ENCODE results near the gene KCTD11. TPM values are rescaled to one million over a fixed set of nuclear protein-coding genes. Genes with fewer than 3 reads are reported as not detected.
A peak's percentile ranks its signal among the peaks of the same experiment; 100 is the strongest.

The KCTD11 gene
- total and polyA plus RNA-seq, 2 of the 13 experiments (the other 11 are each of a cell fraction or from before 2014, with no cell fraction given), result 1.6 to 2.6 TPM

GRCh38 chr17:7314719-7315569 lies 37.0 kb upstream of the KCTD11 start, which contains the start of gene GPS2 (continued):
- TF ChIP-seq MBD4 (IDR thresholded peaks at IDR 0.05; ENCODE audit: borderline replicate concordance, low read length) (no peak), ZNF792 (CRISPR knock-in tag; IDR thresholded peaks at IDR 0.05) (peak; percentile 61; the same call in 1 of the 2 replicates), ZNF30 (CRISPR knock-in tag; IDR thresholded peaks at IDR 0.05) (no peak), KDM2A (CRISPR knock-in tag; IDR thresholded peaks at IDR 0.05; ENCODE audit: borderline replicate concordance, low read depth) (peak; percentile 100), KMT2A (CRISPR knock-in tag; IDR thresholded peaks at IDR 0.05) (peak; percentile 96), ZKSCAN8 (CRISPR knock-in tag; IDR thresholded peaks at IDR 0.05; ENCODE audit: borderline replicate concordance) (0 out of 2 replicates have a peak, but pooled peaks have one; percentile 53), KLF12 (CRISPR knock-in tag; IDR thresholded peaks at IDR 0.05; ENCODE audit: borderline replicate concordance) (0 out of 2 replicates have a peak, but pooled peaks have one; percentile 55), ZFP36L2 (CRISPR knock-in tag; IDR thresholded peaks at IDR 0.05) (no peak), MAF1 (CRISPR knock-in tag; IDR thresholded peaks at IDR 0.05; ENCODE audit: borderline replicate concordance) (peak; percentile 82; the same call in 1 of the 2 replicates), REL (CRISPR knock-in tag; conservative IDR thresholded peaks at IDR 0.05) (peak; percentile 69; the same call in 1 of the 2 replicates), MAFF (IDR thresholded peaks at IDR 0.05; ENCODE audit: low read depth, low read length) (no peak), JARID2 (CRISPR knock-in tag; IDR thresholded peaks at IDR 0.05; ENCODE audit: insufficient replicate concordance) (no peak), NFE2L1 (CRISPR knock-in tag; IDR thresholded peaks at IDR 0.05; ENCODE audit: borderline replicate concordance) (no peak), LRRFIP1 (CRISPR knock-in tag; conservative IDR thresholded peaks at IDR 0.05) (no peak), TEAD2 (CRISPR knock-in tag; IDR thresholded peaks at IDR 0.05) (0 out of 2 replicates have a peak, but pooled peaks have one; percentile 57), ZNF264 (CRISPR knock-in tag; IDR thresholded peaks at IDR 0.05) (0 out of 2 replicates have a peak, but pooled peaks have one; percentile 58), AGO1 (IDR thresholded peaks at IDR 0.05; ENCODE audit: low read depth, low read length, poor library complexity, severe bottlenecking) (peak; percentile 81)
- TF ChIP-seq, protein P1, sequence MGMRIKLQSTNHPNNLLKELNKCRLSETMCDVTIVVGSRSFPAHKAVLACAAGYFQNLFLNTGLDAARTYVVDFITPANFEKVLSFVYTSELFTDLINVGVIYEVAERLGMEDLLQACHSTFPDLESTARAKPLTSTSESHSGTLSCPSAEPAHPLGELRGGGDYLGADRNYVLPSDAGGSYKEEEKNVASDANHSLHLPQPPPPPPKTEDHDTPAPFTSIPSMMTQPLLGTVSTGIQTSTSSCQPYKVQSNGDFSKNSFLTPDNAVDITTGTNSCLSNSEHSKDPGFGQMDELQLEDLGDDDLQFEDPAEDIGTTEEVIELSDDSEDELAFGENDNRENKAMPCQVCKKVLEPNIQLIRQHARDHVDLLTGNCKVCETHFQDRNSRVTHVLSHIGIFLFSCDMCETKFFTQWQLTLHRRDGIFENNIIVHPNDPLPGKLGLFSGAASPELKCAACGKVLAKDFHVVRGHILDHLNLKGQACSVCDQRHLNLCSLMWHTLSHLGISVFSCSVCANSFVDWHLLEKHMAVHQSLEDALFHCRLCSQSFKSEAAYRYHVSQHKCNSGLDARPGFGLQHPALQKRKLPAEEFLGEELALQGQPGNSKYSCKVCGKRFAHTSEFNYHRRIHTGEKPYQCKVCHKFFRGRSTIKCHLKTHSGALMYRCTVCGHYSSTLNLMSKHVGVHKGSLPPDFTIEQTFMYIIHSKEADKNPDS (CRISPR knock-in tag; IDR thresholded peaks at IDR 0.05), result no peak
- TF ChIP-seq, protein P2, sequence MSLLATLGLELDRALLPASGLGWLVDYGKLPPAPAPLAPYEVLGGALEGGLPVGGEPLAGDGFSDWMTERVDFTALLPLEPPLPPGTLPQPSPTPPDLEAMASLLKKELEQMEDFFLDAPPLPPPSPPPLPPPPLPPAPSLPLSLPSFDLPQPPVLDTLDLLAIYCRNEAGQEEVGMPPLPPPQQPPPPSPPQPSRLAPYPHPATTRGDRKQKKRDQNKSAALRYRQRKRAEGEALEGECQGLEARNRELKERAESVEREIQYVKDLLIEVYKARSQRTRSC (CRISPR knock-in tag; IDR thresholded peaks at IDR 0.05; ENCODE audit: low read depth), result no peak
